K562 (cell line): Measurements from ENCODE around the gene ITPRIPL1. TPM values are rescaled to one million over a fixed set of nuclear protein-coding genes. Genes with fewer than 3 reads are reported as not detected.

Experiments
- ATF7 ChIP-seq: fragments of 450-650 bp; IDR thresholded peaks from 2 replicates; pipeline ENCODE4 v1.7.1; 2014; ENCODE audit warnings: mild to moderate bottlenecking, moderate library complexity
- CBFB ChIP-seq: sonication (generic); formaldehyde crosslinking; IDR thresholded peaks from 2 replicates; pipeline ENCODE4 v1.4.0; 2020; ENCODE audit warnings: mild to moderate bottlenecking, missing genetic modification reagents
- CHD4 ChIP-seq: fragments of 200-600 bp; sonication (generic); IDR thresholded peaks from 3 replicates; pipeline ENCODE4 v1.6.1; 2012; ENCODE audit warnings: low read depth, mild to moderate bottlenecking, mixed read lengths, low read length, inconsistent platforms; ENCODE audit not compliant: insufficient read depth, insufficient replicate concordance, poor library complexity, severe bottlenecking
- CTBP1 ChIP-seq: fragments of 450-650 bp; IDR thresholded peaks from 2 replicates; pipeline ENCODE4 v1.6.1; 2016; ENCODE audit warnings: borderline replicate concordance
- FOXA1 ChIP-seq: fragments of 450-650 bp; IDR thresholded peaks from 2 replicates; pipeline ENCODE4 v1.6.1; 2016; ENCODE audit warnings: mild to moderate bottlenecking, borderline replicate concordance
- GABPA ChIP-seq: fragments of 200-800 bp; sonication (Bioruptor generic); conservative IDR thresholded peaks from 2 replicates; pipeline ENCODE4 v1.6.1; 2016; ENCODE audit warnings: low read depth, missing genetic modification characterization, missing compliant biosample characterization
- GTF2E2 ChIP-seq: fragments of 200-800 bp; sonication (Bioruptor generic); IDR thresholded peaks from 2 replicates; pipeline ENCODE4 v1.6.1; 2016; ENCODE audit warnings: missing genetic modification characterization, missing compliant biosample characterization
- JUN ChIP-seq, 2 experiments: sonication (generic) in 1 of 2; formaldehyde crosslinking in 1 of 2; IDR thresholded peaks; 2 replicates each; pipeline versions ENCODE4 v1.6.1 to v1.8.0; 2012 to 2022; ENCODE audit warnings: borderline replicate concordance in 2 of 2, mild to moderate bottlenecking in 2 of 2, improper control_type of control experiment in 1 of 2, low read depth in 1 of 2, low read length in 1 of 2, missing genetic modification reagents in 1 of 2
- MTA2 ChIP-seq: fragments of 450-650 bp; IDR thresholded peaks from 2 replicates; pipeline ENCODE4 v1.6.1; 2016; ENCODE audit warnings: low read depth
- PHF20 ChIP-seq: fragments of 450-650 bp; IDR thresholded peaks from 2 replicates; pipeline ENCODE4 v1.6.1; 2018; ENCODE audit not compliant: partially characterized antibody
- PML ChIP-seq: IDR thresholded peaks from 2 replicates; pipeline ENCODE4 v1.6.1; 2012; ENCODE audit warnings: low read length, inconsistent platforms
- RERE ChIP-seq: sonication (generic); formaldehyde crosslinking; IDR thresholded peaks from 2 replicates; pipeline ENCODE4 v1.8.0; 2023; ENCODE audit warnings: missing genetic modification reagents, mild to moderate bottlenecking, borderline replicate concordance
- SAFB ChIP-seq: fragments of 200-400 bp; formaldehyde crosslinking; IDR thresholded peaks from 2 replicates; pipeline ENCODE4 v1.6.1; 2017; ENCODE audit warnings: low read depth, low read length, borderline replicate concordance
- TOE1 ChIP-seq, 2 experiments: fragments of 450-650 bp in 1 of 2; sonication (generic) in 1 of 2; formaldehyde crosslinking in 1 of 2; IDR thresholded peaks; 2 replicates each; pipeline versions ENCODE4 v1.7.1 to v1.8.0; 2016 to 2022; ENCODE audit warnings: borderline replicate concordance in 2 of 2, mild to moderate bottlenecking in 2 of 2, antibody characterized with exemption in 1 of 2, inconsistent platforms in 1 of 2, low read depth in 1 of 2, missing genetic modification reagents in 1 of 2, moderate library complexity in 1 of 2
- ZFP91 ChIP-seq: sonication (generic); formaldehyde crosslinking; IDR thresholded peaks from 2 replicates; pipeline ENCODE4 v1.8.0; 2022; ENCODE audit warnings: mild to moderate bottlenecking, missing genetic modification reagents
- ZNF146 ChIP-seq: IDR thresholded peaks from one replicate; pipeline ENCODE4 v1.6.1; 2018; ENCODE audit warnings: missing compliant biosample characterization; ENCODE audit not compliant: unreplicated experiment
- ZNF175 ChIP-seq: fragments of 200-800 bp; sonication (Bioruptor generic); IDR thresholded peaks from 2 replicates; pipeline ENCODE4 v1.6.1; 2016; ENCODE audit warnings: low read depth, mild to moderate bottlenecking, missing genetic modification characterization, missing compliant biosample characterization
- ZNF24 ChIP-seq: fragments of 450-650 bp; IDR thresholded peaks from 2 replicates; pipeline ENCODE4 v1.6.1; 2016
- ZNF644 ChIP-seq: fragments of 200-800 bp; sonication (Bioruptor generic); IDR thresholded peaks from 2 replicates; pipeline ENCODE4 v1.6.1; 2016; ENCODE audit warnings: low read depth, missing genetic modification characterization, missing compliant biosample characterization
- polyA plus RNA-seq, 8 experiments: library from polyadenylated mRNA; depleted of rRNA in 4 of 8; stranded (reverse) in 5 of 8; unstranded in 3 of 8; fragments of >200 nt; fragmentation: Nextera tagmentation in 2 of 8; fragmentation: Illumina TruSeq in 1 of 8; extraction: Ambion mirVana in 2 of 8; extraction: Trizol in 1 of 8; gene quantifications; 2 replicates each; pipeline versions ENCODE4 v1.2.1 to v1.2.3, GENCODE V29; 2011 to 2014; ENCODE audit warnings: inconsistent platforms in 1 of 8, missing spikeins in 1 of 8
- total RNA-seq, 7 experiments: library from RNA; depleted of rRNA in 6 of 7; stranded (reverse); fragments of >200 nt in 6 of 7; fragmentation: Illumina TruSeq in 2 of 7; extraction: Trizol in 2 of 7; gene quantifications; 2 replicates each; pipeline versions ENCODE4 v1.2.1 to v1.2.3, GENCODE V29; 2011 to 2021; ENCODE audit warnings: low replicate concordance in 1 of 7

ITPRIPL1 gene
- total and polyA plus RNA-seq, 9 of the 15 experiments (the other 6 are each of a cell fraction or from before 2014, with no cell fraction given): 0.99 to 9.0 (median 6.4) TPM

- TF ChIP-seq RERE (CRISPR knock-in tag): no peak
- peak; percentile 99 for TF ChIP-seq GABPA (tag)
- TF ChIP-seq CTBP1: peak; percentile 81
- TF ChIP-seq SAFB: no peak
- TF ChIP-seq GTF2E2 (tag): peak; percentile 95; the same call in 1 of the 2 replicates
- TF ChIP-seq MTA2: peak; percentile 65
- peak; percentile 81 for TF ChIP-seq PML
- TF ChIP-seq ZNF175 (CRISPR knock-in tag): peak; percentile 83; the same call in 1 of the 2 replicates
- peak; percentile 71 for TF ChIP-seq CBFB (CRISPR knock-in tag)
- no peak for TF ChIP-seq FOXA1
- TF ChIP-seq PHF20: peak; percentile 96
- no peak for TF ChIP-seq ZNF146
- peak; percentile 39; the same call in 1 of the 2 replicates for TF ChIP-seq JUN (IDR thresholded peaks at IDR 0.05; ENCODE audit: borderline replicate concordance, low read depth, low read length)
- peak; percentile 36; the same call in 1 of the 2 replicates for TF ChIP-seq JUN (CRISPR knock-in tag; IDR thresholded peaks at IDR 0.05; ENCODE audit: borderline replicate concordance)
- 0 out of 2 replicates have a peak, but pooled peaks have one; percentile 43 for TF ChIP-seq ZFP91 (CRISPR knock-in tag)
- 0 out of 2 replicates have a peak, but pooled peaks have one; percentile 54 for TF ChIP-seq ZNF24
- no peak for TF ChIP-seq CHD4
- peak; percentile 79 for TF ChIP-seq ATF7
- no peak for TF ChIP-seq ZNF644
- no peak; the same call in 1 of the 2 replicates for TF ChIP-seq TOE1 (IDR thresholded peaks at IDR 0.05; ENCODE audit: borderline replicate concordance)
- 0 out of 2 replicates have a peak, but pooled peaks have one; percentile 10 for TF ChIP-seq TOE1 (CRISPR knock-in tag; IDR thresholded peaks at IDR 0.05; ENCODE audit: borderline replicate concordance, low read depth)
Observed at GRCh38 chr2:96305091-96305978, 19.8 kb upstream of the ITPRIPL1 start, which contains the start of gene SNRNP200 (continued).
